ENCODE results near the gene TNS1. TPM values are rescaled to one million over a fixed set of nuclear protein-coding genes. Genes with fewer than 3 reads are reported as not detected.

TNS1 gene
- total RNA-seq, 2 donors from 2014 or later: 3.3 to 4.2 TPM

GRCh38 chr2:217893440-217893839 is 109.4 kb downstream of the TNS1 start:
- Histone ChIP-seq H3K36me3 (ENCODE audit: control insufficient read depth, insufficient read depth, low read length) (no peaks in the 10 kb centered on the region), H3K27ac (ENCODE audit: low read depth, low read length) (no peak overlapping the region), H3K9ac (ENCODE audit: extremely low read depth, low read length, poor library complexity, severe bottlenecking) (no peak overlapping the region), H3K9me3 (ENCODE audit: control insufficient read depth, low read length) (no peaks in the 10 kb centered on the region), H3K4me3 (ENCODE audit: low read length) (no peak overlapping the region), H3K4me1 (ENCODE audit: control insufficient read depth, insufficient read depth, low read length) (no peaks in the 10 kb centered on the region), H3K27me3 (ENCODE audit: control insufficient read depth, insufficient read depth, low read length, poor library complexity, severe bottlenecking) (no peaks in the 10 kb centered on the region)
- 94 to 98% methylated on average over 6 to 8 of the region's 8 CpGs for WGBS, 2 experiments (ENCODE audit: insufficient coverage in 1 of 2, insufficient read length in 1 of 2)
- no peaks in the 10 kb centered on the region for H3K9me3 Mint-ChIP-seq
- peaks cover 6% of the 10 kb centered on the region for H3K4me1 Mint-ChIP-seq
- H3K4me3 Mint-ChIP-seq: no peak overlapping the region
- no peaks in the 10 kb centered on the region for H3K27me3 Mint-ChIP-seq (ENCODE audit: insufficient read depth)
- no peak overlapping the region for H3K27ac Mint-ChIP-seq
- no peaks in the 10 kb centered on the region for H3K36me3 Mint-ChIP-seq (ENCODE audit: low read depth)
- no peak for TF ChIP-seq CTCF (conservative IDR thresholded peaks at IDR 0.05)
- no peak for DNase-seq

- WGBS, 2 experiments (ENCODE audit: insufficient coverage in 1 of 2, insufficient read length in 1 of 2): 75 to 89% methylated on average over 2 to 8 of the region's 8 CpGs
- Mint-ChIP-seq H3K4me1 (peaks cover 6% of the 10 kb centered on the region), H3K9me3 (no peaks in the 10 kb centered on the region), H3K4me3 (no peak overlapping the region), H3K27ac (no peak overlapping the region), H3K36me3 (ENCODE audit: low read depth) (no peaks in the 10 kb centered on the region), H3K27me3 (ENCODE audit: insufficient read depth) (no peaks in the 10 kb centered on the region)
- Histone ChIP-seq H3K4me1 (ENCODE audit: control insufficient read depth, insufficient read depth, low read length) (no peaks in the 10 kb centered on the region), H3K27me3 (ENCODE audit: control insufficient read depth, insufficient read depth, low read length, poor library complexity, severe bottlenecking) (no peaks in the 10 kb centered on the region), H3K9me3 (ENCODE audit: control insufficient read depth, low read length) (no peaks in the 10 kb centered on the region), H3K9ac (ENCODE audit: extremely low read depth, low read length, poor library complexity, severe bottlenecking) (no peak overlapping the region), H3K36me3 (ENCODE audit: control insufficient read depth, insufficient read depth, low read length) (no peaks in the 10 kb centered on the region), H3K4me3 (ENCODE audit: low read length) (no peak overlapping the region), H3K27ac (ENCODE audit: low read depth, low read length) (no peak overlapping the region)
- TF ChIP-seq CTCF (conservative IDR thresholded peaks at IDR 0.05): no peak
- no peak for DNase-seq
These were observed 110.2 kb downstream of the TNS1 start for GRCh38 chr2:217892560-217892959.

GRCh38 chr2:217890445-217890844 is 112.3 kb downstream of the TNS1 start:
- no peak overlapping the region for H3K27ac ChIP-seq (ENCODE audit: low read depth, low read length)
- H3K27me3 Mint-ChIP-seq (ENCODE audit: insufficient read depth): no peaks in the 10 kb centered on the region
- no peaks in the 10 kb centered on the region for H3K27me3 ChIP-seq (ENCODE audit: control insufficient read depth, insufficient read depth, low read length, poor library complexity, severe bottlenecking)
- DNase-seq: no peak
- no peaks in the 10 kb centered on the region for H3K36me3 Mint-ChIP-seq (ENCODE audit: low read depth)
- H3K4me1 Mint-ChIP-seq: peaks cover 4% of the 10 kb centered on the region
- H3K4me3 Mint-ChIP-seq: no peak overlapping the region
- no peak for TF ChIP-seq CTCF (conservative IDR thresholded peaks at IDR 0.05)
- H3K36me3 ChIP-seq (ENCODE audit: control insufficient read depth, insufficient read depth, low read length): no peaks in the 10 kb centered on the region
- H3K9me3 ChIP-seq (ENCODE audit: control insufficient read depth, low read length): no peaks in the 10 kb centered on the region
- WGBS, 2 experiments (ENCODE audit: insufficient coverage in 1 of 2, insufficient read length in 1 of 2): 83 to 84% methylated on average over 4 of the region's 4 CpGs
- H3K9me3 Mint-ChIP-seq: no peaks in the 10 kb centered on the region
- H3K27ac Mint-ChIP-seq: no peak overlapping the region
- no peak overlapping the region for H3K9ac ChIP-seq (ENCODE audit: extremely low read depth, low read length, poor library complexity, severe bottlenecking)
- H3K4me3 ChIP-seq (ENCODE audit: low read length): no peak overlapping the region
- no peaks in the 10 kb centered on the region for H3K4me1 ChIP-seq (ENCODE audit: control insufficient read depth, insufficient read depth, low read length)
